ENCODE results near the gene MRPL21. TPM values are rescaled to one million over a fixed set of nuclear protein-coding genes. Genes with fewer than 3 reads are reported as not detected.

The MRPL21 gene
- total and polyA plus RNA-seq, 2 of the 13 experiments (the other 11 are each of a cell fraction or from before 2014, with no cell fraction given), result 61.5 to 100 TPM

DNA sequence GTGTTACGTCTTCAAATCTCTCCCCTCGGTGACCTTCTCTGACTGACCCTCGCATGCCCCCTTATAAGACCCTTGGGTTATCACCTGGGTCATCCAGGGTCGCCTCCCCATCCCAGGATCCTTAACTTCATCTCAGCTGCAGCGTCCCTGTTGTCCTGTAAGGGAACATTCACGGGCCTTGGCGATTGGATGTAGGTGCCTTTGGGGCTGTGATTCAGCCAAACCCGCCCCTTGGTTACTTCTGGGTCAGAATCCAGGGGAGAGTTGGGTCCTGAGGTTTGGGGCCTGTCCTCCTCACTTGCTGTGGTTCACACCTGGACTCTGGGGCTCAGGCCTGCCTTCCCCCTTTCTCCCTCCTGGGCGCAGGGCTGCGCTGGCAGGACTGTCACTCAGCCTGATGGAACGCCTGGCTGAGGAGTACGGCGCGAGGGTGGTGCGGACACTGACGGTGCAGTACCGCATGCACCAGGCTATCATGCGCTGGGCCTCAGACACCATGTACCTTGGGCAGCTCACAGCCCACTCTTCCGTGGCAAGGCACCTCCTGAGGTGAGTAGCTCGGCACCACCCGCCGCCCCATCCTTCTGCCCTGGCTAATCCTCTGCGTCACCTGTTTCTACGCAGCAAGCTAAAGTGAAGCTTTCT lies 29.4 kb upstream of the MRPL21 start:
- H3K27me3 ChIP-seq (ENCODE audit: control insufficient read depth in 1 of 2, insufficient read depth in 2 of 2, low read length in 2 of 2), result no peaks in the 10 kb centered on the region; a peak in 1 of 5 replicates
- CTCF ChIA-PET (ENCODE audit: low intra/inter-chr PET ratio, low total read pairs), result no interaction called here
- H3K9ac ChIP-seq (ENCODE audit: insufficient read depth, low read depth, low read length), result no peak overlapping the region
- POLR2A ChIA-PET, result no interaction called here
- DNase-seq (ENCODE audit: low spot score) (no peak), ATAC-seq (no peak), FAIRE-seq (no peak)
- H3K36me3 ChIP-seq (replicated peaks in 1 of 2; ENCODE audit: control insufficient read depth in 1 of 2, insufficient read depth in 2 of 2, low read length in 2 of 2), result peaks cover 27 to 62% of the 10 kb centered on the region in 2 experiments; a peak in 4 of 5 replicates
- BruUV-seq (replicated peaks), result no TSS peak
- H3K9me3 ChIP-seq (ENCODE audit: low read length), result no peaks in the 10 kb centered on the region
- intact Hi-C loops (cut with micrococcal nuclease; ENCODE audit: unreplicated experiment), result no loop called here
- in situ Hi-C loops (cut with HindIII; ENCODE audit: extremely low pct_ligation_motif_present, low pct_unique_long_range_greater_than_20kb), result no loop called here
- WGBS (ENCODE audit: low lambda C conversion rate), result 96% methylated on average over 18 of the region's 24 CpGs
- H4K20me1 ChIP-seq (ENCODE audit: insufficient read depth, low read length), result no peaks in the 10 kb centered on the region
- no peak overlapping the region for H2AFZ ChIP-seq (ENCODE audit: low read length)
- H3K4me1 ChIP-seq (ENCODE audit: insufficient read depth, low read length), result no peaks in the 10 kb centered on the region
- no peaks in the 10 kb centered on the region for H3K79me2 ChIP-seq (ENCODE audit: insufficient read depth, low read length)
- no peak overlapping the region for H3K4me3 ChIP-seq (replicated peaks in 1 of 3; ENCODE audit: insufficient read depth in 1 of 3, low read depth in 2 of 3, low read length in 3 of 3)
- no peak overlapping the region for H3K4me2 ChIP-seq (ENCODE audit: low read depth, low read length)
- H3K27ac ChIP-seq (ENCODE audit: extremely low read length, insufficient read depth, low read length), result no peak overlapping the region
- TF ChIP-seq HOXA3 (CRISPR knock-in tag; IDR thresholded peaks at IDR 0.05) (no peak), KMT2A (CRISPR knock-in tag; IDR thresholded peaks at IDR 0.05) (no peak), ZNF780A (CRISPR knock-in tag; IDR thresholded peaks at IDR 0.05) (no peak), PAX8 (CRISPR knock-in tag; IDR thresholded peaks at IDR 0.05; ENCODE audit: borderline replicate concordance) (no peak), STAT5B (CRISPR knock-in tag; IDR thresholded peaks at IDR 0.05) (no peak), ZNF329 (CRISPR knock-in tag; IDR thresholded peaks at IDR 0.05; ENCODE audit: low read depth) (no peak), SYNCRIP (IDR thresholded peaks at IDR 0.05; ENCODE audit: insufficient read depth, low read depth, low read length) (no peak), ZNF503 (CRISPR knock-in tag; IDR thresholded peaks at IDR 0.05) (no peak), ZNF75D (CRISPR knock-in tag; IDR thresholded peaks at IDR 0.05; ENCODE audit: borderline replicate concordance) (no peak), ZNF333 (CRISPR knock-in tag; IDR thresholded peaks at IDR 0.05; ENCODE audit: borderline replicate concordance) (no peak), ZNF530 (CRISPR knock-in tag; IDR thresholded peaks at IDR 0.05; ENCODE audit: low read depth) (no peak), RERE (CRISPR knock-in tag; IDR thresholded peaks at IDR 0.05; ENCODE audit: low read depth) (no peak), ZNF143 (CRISPR knock-in tag; IDR thresholded peaks at IDR 0.05) (no peak), TGIF2 (CRISPR knock-in tag; IDR thresholded peaks at IDR 0.05) (no peak), ATAD3A (CRISPR knock-in tag; IDR thresholded peaks at IDR 0.05) (no peak), ZNF782 (CRISPR knock-in tag; IDR thresholded peaks at IDR 0.05; ENCODE audit: borderline replicate concordance) (no peak)
- TF ChIP-seq, protein P1, sequence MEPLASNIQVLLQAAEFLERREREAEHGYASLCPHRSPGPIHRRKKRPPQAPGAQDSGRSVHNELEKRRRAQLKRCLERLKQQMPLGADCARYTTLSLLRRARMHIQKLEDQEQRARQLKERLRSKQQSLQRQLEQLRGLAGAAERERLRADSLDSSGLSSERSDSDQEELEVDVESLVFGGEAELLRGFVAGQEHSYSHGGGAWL (CRISPR knock-in tag; IDR thresholded peaks at IDR 0.05), result no peak

All from HepG2 (cell line).